CD8-positive, alpha-beta memory T cell (primary cell): Measurements from ENCODE around the gene COL4A6. TPM values are rescaled to one million over a fixed set of nuclear protein-coding genes. Genes with fewer than 3 reads are reported as not detected.

Source experiments
- CTCF ChIA-PET: fragments of 350-600 bp; sonication (Branson Sonifier 250); formaldehyde crosslinking; loops from one replicate; lab custom pipeline; 2021; ENCODE audit warnings: antibody characterized with exemption; lab: Charles Lee
- POLR2A ChIA-PET: fragments of 350-600 bp; sonication (Branson Sonifier 250); formaldehyde crosslinking; loops from one replicate; lab custom pipeline; 2021; ENCODE audit warnings: antibody characterized with exemption; lab: Charles Lee
- DNase-seq, 5 donors: peaks; one replicate each; pipeline versions ENCODE4 v3.0.0 to v3.0.0-alpha.2; 2020 to 2022; ENCODE audit warnings: mixed read lengths in 1 of 5
- H3K27ac ChIP-seq: one replicate; pipeline ENCODE4 v1.7.0; 2013; ENCODE audit warnings: low read depth, mild to moderate bottlenecking, low read length, moderate library complexity
- H3K27me3 ChIP-seq: 2 replicates; pipeline ENCODE4 v1.7.0; 2013; ENCODE audit warnings: low read length, mild to moderate bottlenecking; ENCODE audit not compliant: insufficient read depth, poor library complexity, severe bottlenecking
- H3K36me3 ChIP-seq: 2 replicates; pipeline ENCODE4 v1.7.0; 2013; ENCODE audit warnings: mild to moderate bottlenecking, low read length, moderate library complexity; ENCODE audit not compliant: insufficient read depth
- H3K4me1 ChIP-seq: 2 replicates; pipeline ENCODE4 v1.7.0; 2013; ENCODE audit warnings: mild to moderate bottlenecking, low read length, moderate library complexity; ENCODE audit not compliant: insufficient read depth
- H3K4me3 ChIP-seq: 2 replicates; pipeline ENCODE4 v1.7.0; 2013; ENCODE audit warnings: mild to moderate bottlenecking, low read length
- H3K9me3 ChIP-seq: 2 replicates; pipeline ENCODE4 v1.7.0; 2013; ENCODE audit warnings: mild to moderate bottlenecking, low read length
- H3K27ac Mint-ChIP-seq, 8 donors: one replicate each; pipeline ENCODE4 v1.8.0; 2020 to 2021; ENCODE audit warnings: mixed read lengths in 8 of 8, mild to moderate bottlenecking in 6 of 8, inconsistent platforms in 3 of 8, moderate library complexity in 3 of 8
- H3K27me3 Mint-ChIP-seq, 2 donors: one replicate each; pipeline ENCODE4 v1.8.0; 2020 to 2021; ENCODE audit warnings: mixed read lengths in 2 of 2, mild to moderate bottlenecking in 1 of 2, moderate library complexity in 1 of 2
- H3K36me3 Mint-ChIP-seq, 3 donors: one replicate each; pipeline ENCODE4 v1.8.0; 2020 to 2021; ENCODE audit warnings: mixed read lengths in 3 of 3, inconsistent platforms in 1 of 3, mild to moderate bottlenecking in 1 of 3
- H3K4me1 Mint-ChIP-seq, 3 donors: one replicate each; pipeline ENCODE4 v1.8.0; 2020 to 2021; ENCODE audit warnings: mixed read lengths in 3 of 3, inconsistent platforms in 1 of 3, mild to moderate bottlenecking in 1 of 3
- H3K4me3 Mint-ChIP-seq, 7 donors: one replicate each; pipeline ENCODE4 v1.8.0; 2020 to 2021; ENCODE audit warnings: mixed read lengths in 7 of 7, mild to moderate bottlenecking in 6 of 7, moderate library complexity in 4 of 7, inconsistent platforms in 2 of 7
- H3K9me3 Mint-ChIP-seq, 5 donors: one replicate each; pipeline ENCODE4 v1.8.0; 2020 to 2022; ENCODE audit warnings: mixed read lengths in 5 of 5, mild to moderate bottlenecking in 3 of 5, moderate library complexity in 2 of 5, inconsistent platforms in 1 of 5
- polyA plus RNA-seq: library from polyadenylated mRNA; unstranded; fragments of 300-500 nt; fragmentation: Illumina TruSeq; gene quantifications from one replicate; pipeline ENCODE4 v1.2.3, GENCODE V29; 2021
- total RNA-seq, 2 experiments: library from RNA; stranded (reverse); gene quantifications; one replicate each; pipeline ENCODE4 v1.2.3, GENCODE V29; 2021

The COL4A6 gene
- total and polyA plus RNA-seq, 3 experiments from 2014 or later, result not detected

- Histone ChIP-seq H3K27ac (no peak overlapping the region), H3K4me3 (no peak overlapping the region), H3K27me3 (no peaks in the 10 kb centered on the region), H3K4me1 (no peaks in the 10 kb centered on the region), H3K9me3 (no peaks in the 10 kb centered on the region), H3K36me3 (no peaks in the 10 kb centered on the region)
- POLR2A ChIA-PET, result no interaction called here
- no peaks in the 10 kb centered on the region for H3K9me3 Mint-ChIP-seq
- H3K4me1 Mint-ChIP-seq, result no peaks in the 10 kb centered on the region
- no peak overlapping the region for H3K4me3 Mint-ChIP-seq
- H3K27me3 Mint-ChIP-seq, result peaks cover 0 to 3% of the 10 kb centered on the region in 2 donors
- DNase-seq, result no peak
- H3K27ac Mint-ChIP-seq, result no peak overlapping the region
- CTCF ChIA-PET, result no interaction called here
- H3K36me3 Mint-ChIP-seq, result no peaks in the 10 kb centered on the region
Measured at GRCh38 chrX:108344216-108344615, 94.0 kb downstream of the COL4A6 start.

- Histone ChIP-seq H3K4me1 (no peaks in the 10 kb centered on the region), H3K9me3 (no peaks in the 10 kb centered on the region), H3K4me3 (no peak overlapping the region), H3K36me3 (no peaks in the 10 kb centered on the region), H3K27ac (no peak overlapping the region), H3K27me3 (no peaks in the 10 kb centered on the region)
- H3K4me1 Mint-ChIP-seq, result no peaks in the 10 kb centered on the region
- ChIA-PET POLR2A (no interaction called here), CTCF (no interaction called here)
- no peaks in the 10 kb centered on the region for H3K36me3 Mint-ChIP-seq
- no peak overlapping the region for H3K27ac Mint-ChIP-seq
- H3K4me3 Mint-ChIP-seq, result no peak overlapping the region
- DNase-seq, result no peak
- peaks cover 0 to 3% of the 10 kb centered on the region in 2 donors for H3K27me3 Mint-ChIP-seq
- H3K9me3 Mint-ChIP-seq, result no peaks in the 10 kb centered on the region
Measured at GRCh38 chrX:108341947-108342346, 96.3 kb downstream of the COL4A6 start.

- Histone ChIP-seq H3K36me3 (no peaks in the 10 kb centered on the region), H3K4me1 (no peaks in the 10 kb centered on the region), H3K9me3 (no peaks in the 10 kb centered on the region), H3K27ac (no peak overlapping the region), H3K27me3 (no peaks in the 10 kb centered on the region), H3K4me3 (no peak overlapping the region)
- CTCF ChIA-PET, result no interaction called here
- no peak overlapping the region for H3K4me3 Mint-ChIP-seq
- H3K27me3 Mint-ChIP-seq, result peaks cover 0 to 9% of the 10 kb centered on the region in 2 donors
- no peak for DNase-seq
- H3K36me3 Mint-ChIP-seq, result no peaks in the 10 kb centered on the region
- H3K4me1 Mint-ChIP-seq, result no peaks in the 10 kb centered on the region
- no peak overlapping the region for H3K27ac Mint-ChIP-seq
- peaks cover 0 to 2% (median 0%) of the 10 kb centered on the region in 5 donors for H3K9me3 Mint-ChIP-seq
- POLR2A ChIA-PET, result no interaction called here
Measured at GRCh38 chrX:108332281-108332680, 105.9 kb downstream of the COL4A6 start.

- peaks cover 0 to 8% of the 10 kb centered on the region in 2 donors for H3K27me3 Mint-ChIP-seq
- H3K27me3 ChIP-seq, result no peaks in the 10 kb centered on the region
- no peaks in the 10 kb centered on the region for H3K9me3 ChIP-seq
- H3K36me3 Mint-ChIP-seq, result no peaks in the 10 kb centered on the region
- no peaks in the 10 kb centered on the region for H3K4me1 ChIP-seq
- no peak overlapping the region for H3K27ac Mint-ChIP-seq
- H3K27ac ChIP-seq, result no peak overlapping the region
- POLR2A ChIA-PET, result no interaction called here
- no peak overlapping the region for H3K4me3 Mint-ChIP-seq
- H3K36me3 ChIP-seq, result no peaks in the 10 kb centered on the region
- H3K4me1 Mint-ChIP-seq, result no peaks in the 10 kb centered on the region
- CTCF ChIA-PET, result no interaction called here
- no peak for DNase-seq
- peaks cover 0 to 2% (median 0%) of the 10 kb centered on the region in 5 donors for H3K9me3 Mint-ChIP-seq
- H3K4me3 ChIP-seq, result no peak overlapping the region
Measured at GRCh38 chrX:108331126-108331909, 106.9 kb downstream of the COL4A6 start.

GRCh38 chrX:108323751-108324150 lies 114.5 kb downstream of the COL4A6 start:
- ChIA-PET CTCF (no interaction called here), POLR2A (no interaction called here)
- Histone ChIP-seq H3K27ac (no peak overlapping the region), H3K9me3 (no peaks in the 10 kb centered on the region), H3K4me3 (no peak overlapping the region), H3K27me3 (no peaks in the 10 kb centered on the region), H3K36me3 (no peaks in the 10 kb centered on the region), H3K4me1 (no peaks in the 10 kb centered on the region)
- no peak overlapping the region for H3K4me3 Mint-ChIP-seq
- H3K9me3 Mint-ChIP-seq, result no peaks in the 10 kb centered on the region
- H3K36me3 Mint-ChIP-seq, result no peaks in the 10 kb centered on the region
- no peaks in the 10 kb centered on the region for H3K4me1 Mint-ChIP-seq
- DNase-seq, result no peak
- H3K27me3 Mint-ChIP-seq, result peaks cover 4 to 9% of the 10 kb centered on the region in 2 donors
- H3K27ac Mint-ChIP-seq, result no peak overlapping the region

GRCh38 chrX:108322234-108322633 lies 116.0 kb downstream of the COL4A6 start:
- Mint-ChIP-seq H3K36me3 (no peaks in the 10 kb centered on the region), H3K4me3 (no peak overlapping the region), H3K27me3 (peaks cover 5 to 9% of the 10 kb centered on the region in 2 donors), H3K4me1 (no peaks in the 10 kb centered on the region), H3K27ac (no peak overlapping the region), H3K9me3 (no peaks in the 10 kb centered on the region)
- H3K4me3 ChIP-seq, result no peak overlapping the region
- DNase-seq, result no peak
- no peaks in the 10 kb centered on the region for H3K27me3 ChIP-seq
- POLR2A ChIA-PET, result no interaction called here
- CTCF ChIA-PET, result no interaction called here
- no peak overlapping the region for H3K27ac ChIP-seq
- no peaks in the 10 kb centered on the region for H3K4me1 ChIP-seq
- no peaks in the 10 kb centered on the region for H3K36me3 ChIP-seq
- H3K9me3 ChIP-seq, result no peaks in the 10 kb centered on the region

GRCh38 chrX:108316456-108316855 lies 121.8 kb downstream of the COL4A6 start:
- Mint-ChIP-seq H3K4me3 (no peak overlapping the region), H3K27me3 (peaks cover 11% of the 10 kb centered on the region in 2 donors), H3K36me3 (no peaks in the 10 kb centered on the region), H3K9me3 (no peaks in the 10 kb centered on the region), H3K27ac (no peak overlapping the region), H3K4me1 (no peaks in the 10 kb centered on the region)
- H3K4me3 ChIP-seq, result no peak overlapping the region
- no peaks in the 10 kb centered on the region for H3K36me3 ChIP-seq
- no peaks in the 10 kb centered on the region for H3K9me3 ChIP-seq
- CTCF ChIA-PET, result no interaction called here
- H3K27me3 ChIP-seq, result no peaks in the 10 kb centered on the region
- no peak for DNase-seq
- H3K27ac ChIP-seq, result no peak overlapping the region
- POLR2A ChIA-PET, result no interaction called here
- no peaks in the 10 kb centered on the region for H3K4me1 ChIP-seq

GRCh38 chrX:108313669-108314068 lies 124.6 kb downstream of the COL4A6 start:
- Histone ChIP-seq H3K4me1 (no peaks in the 10 kb centered on the region), H3K36me3 (no peaks in the 10 kb centered on the region), H3K27ac (no peak overlapping the region), H3K9me3 (no peaks in the 10 kb centered on the region), H3K27me3 (no peaks in the 10 kb centered on the region), H3K4me3 (no peak overlapping the region)
- no peaks in the 10 kb centered on the region for H3K9me3 Mint-ChIP-seq
- peaks cover 6 to 8% of the 10 kb centered on the region in 2 donors for H3K27me3 Mint-ChIP-seq
- ChIA-PET CTCF (no interaction called here), POLR2A (no interaction called here)
- no peak overlapping the region for H3K27ac Mint-ChIP-seq
- H3K36me3 Mint-ChIP-seq, result no peaks in the 10 kb centered on the region
- DNase-seq, result no peak
- no peak overlapping the region for H3K4me3 Mint-ChIP-seq
- no peaks in the 10 kb centered on the region for H3K4me1 Mint-ChIP-seq
